HG03571 (cell line): ENCODE measurements around the gene ZNRF3.
"Not testable (repeated sequence)": the region's sequence is repeated elsewhere in the genome, so short reads cannot be mapped to it uniquely, and the experiment has no call there.

Experiments used
- ATAC-seq: cut with Tn5 transposase; IDR thresholded peaks from one replicate; pipeline ENCODE4 v1.9.1; 2021; ENCODE audit not compliant: unreplicated experiment

The ZNRF3 gene

GRCh38 chr22:29003552-29003951 lies 120.2 kb downstream of the ZNRF3 start:
- no peak for ATAC-seq

GRCh38 chr22:29003975-29004646 lies 120.7 kb downstream of the ZNRF3 start:
- ATAC-seq: no peak

GRCh38 chr22:29004647-29005371 lies 121.4 kb downstream of the ZNRF3 start:
- ATAC-seq: no peak

GRCh38 chr22:29005754-29006153 lies 122.4 kb downstream of the ZNRF3 start:
- not testable (repeated sequence) for ATAC-seq

- ATAC-seq: no peak
Measured at GRCh38 chr22:29006346-29006745, 123.0 kb downstream of the ZNRF3 start.

GRCh38 chr22:29009148-29009547 lies 125.8 kb downstream of the ZNRF3 start:
- no peak for ATAC-seq

GRCh38 chr22:29011240-29012100 lies 128.1 kb downstream of the ZNRF3 start:
- no peak for ATAC-seq

- ATAC-seq: no peak
Measured at GRCh38 chr22:29012101-29012433, 128.7 kb downstream of the ZNRF3 start.

GRCh38 chr22:29012952-29013351 lies 129.6 kb downstream of the ZNRF3 start:
- ATAC-seq: no peak

- no peak for ATAC-seq
Measured at GRCh38 chr22:29014293-29014692, 130.9 kb downstream of the ZNRF3 start.

- ATAC-seq: no peak
Measured at GRCh38 chr22:29014773-29015172, 131.4 kb downstream of the ZNRF3 start.

GRCh38 chr22:29016067-29016938 lies 132.9 kb downstream of the ZNRF3 start:
- ATAC-seq: peak; percentile 53

- no peak for ATAC-seq
Measured at GRCh38 chr22:29018293-29019189, 135.2 kb downstream of the ZNRF3 start.

- no peak for ATAC-seq
Measured at GRCh38 chr22:29022101-29022817, 138.9 kb downstream of the ZNRF3 start.

- ATAC-seq: no peak
Measured at GRCh38 chr22:29023172-29023796, 139.9 kb downstream of the ZNRF3 start.

GRCh38 chr22:29026579-29026978 lies 143.2 kb downstream of the ZNRF3 start:
- ATAC-seq: no peak

GRCh38 chr22:29028468-29028867 lies 145.1 kb downstream of the ZNRF3 start:
- ATAC-seq: no peak

- ATAC-seq: no peak
Measured at GRCh38 chr22:29029202-29030000, 146.0 kb downstream of the ZNRF3 start.
